Astrocyte of the cerebellum (primary cell): Measurements from ENCODE around the gene SFRP4.

Experiments used
- DNase-seq: peaks from one replicate; pipeline ENCODE4 v3.0.0-alpha.2; 2011; ENCODE audit warnings: low read depth
- H3K4me3 ChIP-seq: 2 replicates; pipeline ENCODE4 v1.5.1; 2011; ENCODE audit warnings: mild to moderate bottlenecking, low read depth, low read length, moderate library complexity
- CTCF ChIP-seq: IDR thresholded peaks from 2 replicates; pipeline ENCODE4 v1.5.1; 2012; ENCODE audit warnings: low read length, low read depth, moderate library complexity, mild to moderate bottlenecking; ENCODE audit errors: missing control alignments
- in situ Hi-C: cut with HindIII; loops from 2 replicates; pipeline ENCODE4 v1.10.0; 2017; ENCODE audit warnings: low sequenced_read_pairs

Gene SFRP4

GRCh38 chr7:37901236-37901827 is 15.3 kb downstream of the SFRP4 start:
- no peak overlapping the region for H3K4me3 ChIP-seq
- DNase-seq = peak; percentile 59
- in situ Hi-C loops = loop anchor here (10.0 to 25.0 kb wide), 3 partner anchors 323 to 473 kb away; no protein-coding TSS in a partner anchor
- peak; percentile 42 for TF ChIP-seq CTCF

GRCh38 chr7:37899712-37900247 is 16.8 kb downstream of the SFRP4 start:
- in situ Hi-C loops = loop anchor here (10.0 to 25.0 kb wide), 3 partner anchors 325 to 475 kb away; no protein-coding TSS in a partner anchor
- no peak for TF ChIP-seq CTCF

GRCh38 chr7:37894671-37895070 is 21.9 kb downstream of the SFRP4 start:
- no peak for DNase-seq
- TF ChIP-seq CTCF = no peak
- in situ Hi-C loops = no loop called here
- no peak overlapping the region for H3K4me3 ChIP-seq

More at GRCh38 chr7:37899712-37900247, 16.8 kb downstream of the SFRP4 start:
- no peak overlapping the region for H3K4me3 ChIP-seq
- DNase-seq = no peak

- DNase-seq = no peak
- no peak overlapping the region for H3K4me3 ChIP-seq
- no peak for TF ChIP-seq CTCF
- in situ Hi-C loops = no loop called here
Measured at GRCh38 chr7:37893359-37893758, 23.3 kb downstream of the SFRP4 start.

GRCh38 chr7:37882086-37882485 is 34.5 kb downstream of the SFRP4 start:
- no peak for TF ChIP-seq CTCF
- DNase-seq = no peak
- in situ Hi-C loops = no loop called here
- H3K4me3 ChIP-seq = no peak overlapping the region
